AG10803 (cell line): ENCODE data around the gene TMEM145.

Experiments
- DNase-seq: peaks from one replicate; pipeline ENCODE4 v3.0.0; 2010; ENCODE audit warnings: low read depth
- H3K4me3 ChIP-seq: 2 replicates; pipeline ENCODE4 v1.5.1; 2011; ENCODE audit warnings: mild to moderate bottlenecking, low read length, control low read depth
- TF ChIP-seq, protein P1 (sequence below): conservative IDR thresholded peaks from 2 replicates; pipeline ENCODE4 v1.5.1; 2011; ENCODE audit warnings: mild to moderate bottlenecking, low read length, control low read depth, inconsistent platforms

TMEM145 gene

DNA sequence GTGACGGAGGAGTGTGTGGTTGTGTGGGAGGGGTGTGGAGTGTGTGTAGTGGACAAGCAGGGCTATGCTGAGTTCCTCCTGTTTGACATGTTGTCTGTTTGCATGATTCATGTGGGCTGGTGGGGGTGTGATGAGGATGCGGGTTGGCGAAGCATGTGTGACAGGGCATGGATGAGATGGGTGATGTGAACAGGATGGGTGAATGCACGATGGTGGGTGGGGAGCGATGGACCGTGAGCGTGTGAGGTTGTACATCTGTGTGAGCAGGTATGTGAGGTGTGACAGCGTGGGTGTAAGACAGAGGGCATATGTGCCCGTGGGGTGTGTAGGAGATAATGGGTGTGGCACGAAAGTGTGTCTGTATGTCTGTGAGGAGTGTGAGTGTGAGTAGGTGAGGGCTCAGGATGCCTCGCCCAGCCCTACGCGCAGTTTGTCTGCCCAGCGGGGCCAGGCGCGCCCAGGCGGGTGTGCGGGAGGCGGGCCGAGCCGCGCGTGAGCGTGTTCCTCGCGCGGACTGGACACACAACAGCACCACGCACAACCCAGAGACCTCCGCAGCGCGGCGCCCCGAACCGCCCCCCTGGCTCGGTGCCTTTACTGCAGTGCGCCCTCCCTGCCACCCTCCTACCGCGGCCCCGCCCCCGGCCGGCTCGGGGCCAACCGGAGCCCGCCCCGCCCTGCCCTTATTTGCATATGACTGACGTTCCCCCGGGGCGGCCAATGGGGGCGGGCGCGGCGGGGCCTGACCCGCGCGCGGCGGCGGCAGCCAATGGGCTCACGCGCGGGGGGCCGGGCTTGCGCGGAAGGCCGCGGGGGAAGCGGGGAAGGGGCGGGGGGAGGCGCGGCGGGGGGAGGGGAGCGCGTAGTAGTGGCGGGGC is 29.7 kb upstream of the TMEM145 start:
- TF ChIP-seq, protein P1, sequence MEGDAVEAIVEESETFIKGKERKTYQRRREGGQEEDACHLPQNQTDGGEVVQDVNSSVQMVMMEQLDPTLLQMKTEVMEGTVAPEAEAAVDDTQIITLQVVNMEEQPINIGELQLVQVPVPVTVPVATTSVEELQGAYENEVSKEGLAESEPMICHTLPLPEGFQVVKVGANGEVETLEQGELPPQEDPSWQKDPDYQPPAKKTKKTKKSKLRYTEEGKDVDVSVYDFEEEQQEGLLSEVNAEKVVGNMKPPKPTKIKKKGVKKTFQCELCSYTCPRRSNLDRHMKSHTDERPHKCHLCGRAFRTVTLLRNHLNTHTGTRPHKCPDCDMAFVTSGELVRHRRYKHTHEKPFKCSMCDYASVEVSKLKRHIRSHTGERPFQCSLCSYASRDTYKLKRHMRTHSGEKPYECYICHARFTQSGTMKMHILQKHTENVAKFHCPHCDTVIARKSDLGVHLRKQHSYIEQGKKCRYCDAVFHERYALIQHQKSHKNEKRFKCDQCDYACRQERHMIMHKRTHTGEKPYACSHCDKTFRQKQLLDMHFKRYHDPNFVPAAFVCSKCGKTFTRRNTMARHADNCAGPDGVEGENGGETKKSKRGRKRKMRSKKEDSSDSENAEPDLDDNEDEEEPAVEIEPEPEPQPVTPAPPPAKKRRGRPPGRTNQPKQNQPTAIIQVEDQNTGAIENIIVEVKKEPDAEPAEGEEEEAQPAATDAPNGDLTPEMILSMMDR, result no peak
- peak; percentile 92 for DNase-seq
- peak overlapping the region; percentile 50 for H3K4me3 ChIP-seq

DNA sequence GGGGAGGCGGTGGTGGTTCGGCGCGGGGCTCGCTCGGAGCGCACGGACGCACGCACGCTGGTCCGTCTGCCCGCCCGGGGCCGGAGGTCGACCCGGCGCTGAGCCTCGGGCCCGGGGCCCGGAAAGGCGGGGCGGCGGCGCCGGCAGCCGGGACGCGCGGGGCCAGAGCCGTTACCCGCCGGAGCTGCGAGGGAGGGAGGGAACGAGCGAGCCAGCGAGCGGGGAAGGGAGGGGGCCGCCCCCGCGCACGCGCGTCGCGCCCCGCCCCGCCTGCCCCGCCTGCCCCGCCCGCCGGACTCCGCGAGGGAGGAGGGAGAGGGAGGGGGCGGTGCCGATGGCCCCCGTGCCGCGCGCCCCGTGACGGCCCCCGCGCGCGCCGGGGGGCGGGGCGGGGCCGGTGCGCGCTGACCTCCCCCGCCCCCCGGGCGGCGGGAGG is 29.0 kb upstream of the TMEM145 start:
- H3K4me3 ChIP-seq, result peak overlapping the region; percentile 71
- peak; percentile 78 for DNase-seq

DNA sequence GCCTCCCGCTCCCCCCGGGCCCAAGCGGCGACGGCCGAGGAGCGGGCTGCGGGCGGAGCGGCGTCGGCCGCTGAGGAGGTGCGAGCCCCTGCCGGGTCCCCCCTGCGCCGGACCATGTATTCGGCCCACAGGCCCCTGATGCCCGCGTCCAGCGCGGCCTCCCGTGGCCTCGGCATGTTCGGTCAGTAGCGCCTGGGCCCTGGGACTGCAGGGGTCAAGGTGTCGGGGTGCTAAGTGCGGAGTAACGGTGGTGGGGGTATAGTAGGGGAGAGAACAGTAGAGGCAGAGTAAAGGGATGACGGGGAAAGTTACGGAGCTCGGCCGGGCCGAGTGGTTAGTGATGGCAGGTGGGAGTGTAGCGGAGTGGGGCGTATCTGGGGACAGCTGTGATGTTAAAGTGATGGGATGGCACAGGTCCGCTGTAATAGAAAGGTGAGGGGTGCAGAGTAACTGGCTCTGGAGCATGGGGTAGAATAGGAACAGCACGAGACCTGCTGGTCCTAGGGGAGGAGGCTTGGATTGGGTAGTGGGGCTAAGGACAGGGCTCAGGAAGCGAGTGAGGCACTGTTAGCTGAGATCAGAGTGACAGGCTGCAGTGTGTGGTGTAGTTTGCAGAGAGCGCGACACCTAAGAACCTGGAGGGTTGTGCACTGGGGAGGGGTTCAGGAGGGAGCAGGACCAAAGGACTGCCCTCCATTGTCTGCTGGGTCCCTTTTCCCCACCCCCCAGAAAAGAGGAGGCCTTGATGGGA is 28.3 kb upstream of the TMEM145 start:
- DNase-seq, result no peak
- TF ChIP-seq, protein P1, result no peak

More for the DNA sequence above, 29.0 kb upstream of the TMEM145 start:
- TF ChIP-seq, protein P1, result no peak

DNA sequence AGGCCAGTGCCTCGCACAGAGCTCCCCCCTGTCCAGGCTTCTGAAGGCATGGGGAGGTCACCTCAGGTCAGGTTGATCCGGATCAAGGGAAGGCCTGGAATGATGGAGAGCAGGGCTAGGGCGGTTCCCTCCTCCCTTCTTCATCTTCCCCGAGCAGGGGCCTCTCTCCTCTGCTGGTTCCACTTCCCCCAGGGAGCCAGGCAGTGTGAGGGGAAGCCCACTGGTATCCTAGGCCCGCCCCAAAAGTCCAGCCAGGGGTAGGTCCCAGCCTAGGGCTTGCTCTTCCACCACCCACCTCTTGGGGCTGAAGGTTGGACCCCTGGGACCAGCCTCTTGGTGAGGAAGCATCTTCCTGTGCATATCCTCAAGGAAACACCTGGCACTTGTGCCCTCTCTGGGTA is 27.6 kb upstream of the TMEM145 start:
- H3K4me3 ChIP-seq, result peak overlapping the region; percentile 71
- TF ChIP-seq, protein P1, result no peak
- DNase-seq, result no peak

More for the DNA sequence above, 28.3 kb upstream of the TMEM145 start:
- peak overlapping the region; percentile 71 for H3K4me3 ChIP-seq

DNA sequence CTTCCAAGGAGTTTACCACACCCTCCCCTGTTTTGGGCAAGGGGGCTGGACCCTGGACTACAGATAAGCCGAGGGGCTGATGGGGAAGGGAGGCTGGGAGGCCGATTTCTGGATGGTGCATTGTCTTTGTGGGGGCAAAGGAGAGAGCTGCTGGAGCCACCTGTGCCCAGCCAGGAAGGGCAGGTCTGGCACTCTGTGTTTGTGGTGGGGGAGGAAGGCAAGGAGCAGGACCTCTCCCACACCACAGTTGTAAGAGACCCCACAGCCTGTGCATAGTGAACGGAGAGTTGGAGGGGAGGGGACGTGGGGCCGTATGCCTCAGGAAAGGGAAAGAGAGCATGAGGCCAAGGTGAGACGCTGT is 27.1 kb upstream of the TMEM145 start:
- DNase-seq, result no peak
- H3K4me3 ChIP-seq, result peak overlapping the region; percentile 71
- TF ChIP-seq, protein P1, result no peak

DNA sequence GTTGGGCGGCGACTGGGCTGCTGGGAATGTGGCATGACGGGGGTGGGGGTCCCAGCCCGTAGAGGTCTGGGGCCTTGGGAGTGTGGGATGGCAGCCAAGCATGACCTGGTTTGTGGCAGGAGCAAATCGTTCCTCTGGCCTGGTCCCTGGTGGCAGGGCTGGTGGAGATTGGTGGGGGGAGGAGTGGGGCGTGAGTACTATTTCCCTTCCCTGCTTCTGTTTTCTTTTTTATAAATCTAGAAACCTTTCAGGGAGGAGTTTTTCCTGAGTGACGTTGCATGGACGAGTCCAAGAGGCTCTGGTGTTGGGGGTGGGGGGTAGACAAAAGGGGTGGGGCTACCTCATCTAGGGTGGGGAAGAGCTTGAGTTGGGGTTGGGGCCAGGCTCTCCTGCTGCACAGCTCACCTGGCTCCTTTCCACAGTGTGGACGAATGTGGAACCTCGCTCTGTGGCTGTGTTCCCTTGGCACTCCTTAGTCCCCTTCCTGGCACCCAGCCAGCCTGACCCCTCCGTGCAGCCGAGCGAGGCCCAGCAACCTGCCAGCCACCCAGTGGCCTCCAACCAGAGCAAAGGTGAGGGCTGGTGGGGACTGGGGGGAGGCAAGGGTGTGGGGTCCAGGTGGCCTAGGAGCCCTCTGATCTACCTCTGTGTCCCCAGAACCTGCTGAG is 26.6 kb upstream of the TMEM145 start:
- TF ChIP-seq, protein P1, result no peak
- no peak overlapping the region; the same call in 1 of the 2 replicates for H3K4me3 ChIP-seq
- peak; percentile 15 for DNase-seq
